Osteocyte (in vitro differentiated cells): ENCODE measurements around the gene PRKD1. TPM values are rescaled to one million over a fixed set of nuclear protein-coding genes. Genes with fewer than 3 reads are reported as not detected.

Experiments used
- DNase-seq: peaks from one replicate; pipeline ENCODE4 v3.0.0; 2021; ENCODE audit warnings: mixed read lengths; ENCODE audit not compliant: unreplicated experiment; ENCODE audit errors: extremely low spot score
- H3K27ac Mint-ChIP-seq: one replicate; pipeline ENCODE4 v1.8.0; 2021; ENCODE audit warnings: mild to moderate bottlenecking, mixed read lengths; ENCODE audit not compliant: unreplicated experiment
- H3K27me3 Mint-ChIP-seq: one replicate; pipeline ENCODE4 v1.8.0; 2021; ENCODE audit warnings: mixed read lengths; ENCODE audit not compliant: unreplicated experiment
- H3K36me3 Mint-ChIP-seq: one replicate; pipeline ENCODE4 v1.8.0; 2021; ENCODE audit warnings: mixed read lengths; ENCODE audit not compliant: unreplicated experiment
- H3K4me1 Mint-ChIP-seq: one replicate; pipeline ENCODE4 v1.8.0; 2021; ENCODE audit warnings: mixed read lengths; ENCODE audit not compliant: unreplicated experiment
- H3K4me3 Mint-ChIP-seq: one replicate; pipeline ENCODE4 v1.8.0; 2021; ENCODE audit warnings: mild to moderate bottlenecking, moderate library complexity, mixed read lengths; ENCODE audit not compliant: unreplicated experiment
- H3K9me3 Mint-ChIP-seq: one replicate; pipeline ENCODE4 v1.8.0; 2021; ENCODE audit warnings: mixed read lengths; ENCODE audit not compliant: unreplicated experiment
- total RNA-seq: library from RNA; stranded (reverse); gene quantifications from 2 replicates; pipeline ENCODE4 v1.2.1, GENCODE V29; 2021
- TF ChIP-seq, protein P1 (sequence below): fragments of 200-600 bp; sonication (generic); IDR thresholded peaks from 2 replicates; pipeline ENCODE4 v1.5.0; 2021; ENCODE audit warnings: antibody characterized with exemption, mild to moderate bottlenecking, moderate library complexity

Gene PRKD1
- total RNA-seq, 1 donor from 2014 or later, result 6.6 TPM

DNA sequence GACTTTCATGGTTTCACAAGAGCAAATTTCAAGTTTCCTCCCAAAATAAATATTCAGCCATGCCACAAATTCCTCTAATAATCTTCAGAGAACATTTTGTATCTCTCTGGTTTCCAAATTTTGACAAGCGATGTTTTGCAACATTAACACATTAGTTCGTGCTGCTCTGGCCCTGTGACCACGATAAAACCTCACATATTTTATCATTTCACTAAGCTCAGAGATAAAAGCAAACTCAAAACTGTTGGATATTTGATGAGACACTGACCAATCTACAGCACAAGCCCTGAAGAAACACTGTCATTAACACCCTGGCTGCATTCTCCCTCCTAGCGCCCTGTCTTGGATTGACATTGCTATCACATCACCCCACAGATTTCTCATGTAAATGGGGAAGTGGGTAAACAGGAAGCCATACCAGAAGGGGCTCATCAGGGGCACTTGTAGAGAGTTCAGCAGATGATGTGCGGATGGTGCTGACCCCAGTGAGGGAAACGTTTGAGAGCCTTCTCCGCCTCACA lies 264.3 kb downstream of the PRKD1 start:
- Mint-ChIP-seq H3K27ac (no peak overlapping the region), H3K9me3 (no peaks in the 10 kb centered on the region), H3K4me1 (peaks cover 5% of the 10 kb centered on the region), H3K4me3 (no peak overlapping the region), H3K27me3 (no peaks in the 10 kb centered on the region), H3K36me3 (peaks cover 3% of the 10 kb centered on the region)
- no peak for DNase-seq
- TF ChIP-seq, protein P1, sequence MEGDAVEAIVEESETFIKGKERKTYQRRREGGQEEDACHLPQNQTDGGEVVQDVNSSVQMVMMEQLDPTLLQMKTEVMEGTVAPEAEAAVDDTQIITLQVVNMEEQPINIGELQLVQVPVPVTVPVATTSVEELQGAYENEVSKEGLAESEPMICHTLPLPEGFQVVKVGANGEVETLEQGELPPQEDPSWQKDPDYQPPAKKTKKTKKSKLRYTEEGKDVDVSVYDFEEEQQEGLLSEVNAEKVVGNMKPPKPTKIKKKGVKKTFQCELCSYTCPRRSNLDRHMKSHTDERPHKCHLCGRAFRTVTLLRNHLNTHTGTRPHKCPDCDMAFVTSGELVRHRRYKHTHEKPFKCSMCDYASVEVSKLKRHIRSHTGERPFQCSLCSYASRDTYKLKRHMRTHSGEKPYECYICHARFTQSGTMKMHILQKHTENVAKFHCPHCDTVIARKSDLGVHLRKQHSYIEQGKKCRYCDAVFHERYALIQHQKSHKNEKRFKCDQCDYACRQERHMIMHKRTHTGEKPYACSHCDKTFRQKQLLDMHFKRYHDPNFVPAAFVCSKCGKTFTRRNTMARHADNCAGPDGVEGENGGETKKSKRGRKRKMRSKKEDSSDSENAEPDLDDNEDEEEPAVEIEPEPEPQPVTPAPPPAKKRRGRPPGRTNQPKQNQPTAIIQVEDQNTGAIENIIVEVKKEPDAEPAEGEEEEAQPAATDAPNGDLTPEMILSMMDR, result no peak

DNA sequence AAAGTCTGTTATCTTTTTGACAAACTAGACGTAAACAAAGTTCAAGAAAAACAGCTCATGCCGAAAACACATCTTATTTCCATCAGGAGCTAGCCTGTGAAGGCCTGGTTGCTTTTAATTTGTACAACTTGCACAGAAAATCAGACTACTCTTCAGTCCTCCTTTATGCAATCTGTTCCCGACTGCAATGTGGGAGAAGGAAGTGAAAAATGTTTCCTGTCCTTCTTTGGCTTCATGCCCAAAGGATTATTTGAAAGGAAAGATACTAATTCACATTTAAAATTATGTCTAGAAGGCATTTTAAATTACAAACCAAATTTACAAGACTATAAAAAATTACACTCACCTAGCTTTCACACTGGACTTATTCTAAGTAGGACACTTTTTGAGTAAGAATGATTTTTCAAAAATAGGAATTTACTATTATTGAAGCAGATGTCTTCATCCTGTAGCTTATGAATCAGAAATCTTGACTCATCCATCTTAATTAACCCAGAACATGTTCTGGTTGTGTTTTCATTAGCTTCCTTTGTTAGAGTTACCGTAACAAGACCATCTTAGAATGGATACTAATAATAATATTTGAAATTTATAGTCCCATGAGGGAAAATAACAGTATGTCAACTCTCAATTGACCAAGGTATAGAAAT lies 272.6 kb downstream of the PRKD1 start:
- peaks cover 12% of the 10 kb centered on the region for H3K4me1 Mint-ChIP-seq

DNA sequence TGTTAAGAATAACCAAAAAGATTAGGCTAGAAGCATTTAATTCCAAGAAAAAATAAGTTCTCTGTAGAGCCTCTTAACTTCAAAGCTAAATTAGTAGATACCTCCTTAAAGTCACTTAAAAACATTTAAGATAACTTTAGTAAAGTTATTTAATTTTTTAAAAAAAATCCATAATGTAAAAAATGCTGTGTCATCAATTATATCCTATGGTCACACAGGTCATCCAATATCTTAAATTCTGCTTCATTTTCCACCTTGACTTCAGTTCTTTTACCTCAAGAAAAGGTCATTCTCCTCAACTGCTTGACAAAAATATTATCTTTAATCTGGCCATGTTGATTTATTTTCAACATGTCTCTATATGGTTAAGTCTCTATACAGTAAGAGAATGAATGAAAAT lies 274.3 kb downstream of the PRKD1 start:
- peaks cover 10% of the 10 kb centered on the region for H3K36me3 Mint-ChIP-seq
- TF ChIP-seq, protein P1, result no peak
- H3K4me3 Mint-ChIP-seq, result no peak overlapping the region
- H3K9me3 Mint-ChIP-seq, result peaks cover 22% of the 10 kb centered on the region
- DNase-seq, result no peak
- no peaks in the 10 kb centered on the region for H3K27me3 Mint-ChIP-seq
- peaks cover 12% of the 10 kb centered on the region for H3K4me1 Mint-ChIP-seq
- H3K27ac Mint-ChIP-seq, result no peak overlapping the region

More for the DNA sequence above, 272.6 kb downstream of the PRKD1 start:
- Mint-ChIP-seq H3K9me3 (peaks cover 11% of the 10 kb centered on the region), H3K27ac (no peak overlapping the region), H3K36me3 (peaks cover 1% of the 10 kb centered on the region), H3K27me3 (no peaks in the 10 kb centered on the region), H3K4me3 (no peak overlapping the region)
- DNase-seq, result no peak
- TF ChIP-seq, protein P1, result no peak

DNA sequence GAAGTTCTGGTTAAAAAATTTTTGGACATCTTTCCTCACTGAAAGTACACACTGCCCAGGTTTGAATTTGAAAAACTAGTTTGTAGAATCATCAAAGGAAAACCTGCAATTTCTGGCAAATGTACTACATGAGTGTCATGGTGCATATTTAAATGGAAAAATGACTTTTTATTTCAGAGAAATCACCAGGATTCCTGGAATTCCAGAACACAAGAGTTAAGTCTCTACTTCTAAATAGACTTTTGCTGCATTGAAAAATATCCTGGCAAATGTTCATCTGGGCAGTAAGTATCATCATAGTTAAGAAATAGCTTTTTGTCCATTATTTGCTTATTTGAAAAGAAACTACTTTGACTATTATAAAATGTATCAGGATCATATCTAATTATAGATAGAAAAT lies 275.1 kb downstream of the PRKD1 start:
- H3K36me3 Mint-ChIP-seq, result peaks cover 14% of the 10 kb centered on the region
- no peak overlapping the region for H3K27ac Mint-ChIP-seq
- H3K4me1 Mint-ChIP-seq, result peaks cover 12% of the 10 kb centered on the region
- no peak overlapping the region for H3K4me3 Mint-ChIP-seq
- no peak for DNase-seq
- H3K9me3 Mint-ChIP-seq, result peaks cover 29% of the 10 kb centered on the region
- no peaks in the 10 kb centered on the region for H3K27me3 Mint-ChIP-seq
- TF ChIP-seq, protein P1, result no peak

DNA sequence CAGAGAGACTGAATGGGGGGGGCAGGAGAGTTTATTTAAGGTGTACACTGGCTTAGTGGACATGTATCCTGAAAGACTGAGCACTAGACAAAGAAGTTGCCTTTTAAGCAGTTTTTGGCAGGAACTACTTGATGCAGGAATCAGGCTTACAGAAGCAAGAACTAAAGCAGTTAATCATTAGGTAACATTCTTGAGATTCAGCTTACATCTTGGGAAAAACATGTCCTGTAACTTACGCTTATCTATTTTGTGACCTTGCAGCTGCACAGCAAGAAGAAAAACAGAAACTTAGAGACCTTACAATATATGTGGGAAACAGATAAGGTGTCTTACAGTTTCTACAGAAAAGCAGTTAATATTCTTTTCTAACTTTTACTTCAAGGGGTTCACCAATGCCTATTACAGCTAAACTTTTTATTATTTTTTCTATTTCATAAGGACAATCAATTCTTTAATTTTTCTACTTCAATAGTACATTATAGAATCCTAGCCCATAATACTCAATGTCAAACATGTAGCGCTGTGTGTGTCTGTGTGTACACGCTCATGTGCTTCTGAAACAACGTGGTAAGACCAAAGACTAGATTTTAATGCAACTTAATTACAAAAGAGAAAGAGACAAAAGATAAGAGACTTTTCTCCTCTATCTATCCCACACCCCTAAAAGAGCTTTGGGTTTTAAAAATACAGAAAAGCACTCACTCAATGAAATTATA lies 276.9 kb downstream of the PRKD1 start:
- no peak for DNase-seq
- H3K27me3 Mint-ChIP-seq, result no peaks in the 10 kb centered on the region
- no peak overlapping the region for H3K4me3 Mint-ChIP-seq
- TF ChIP-seq, protein P1, result no peak
- peaks cover 17% of the 10 kb centered on the region for H3K36me3 Mint-ChIP-seq
- H3K4me1 Mint-ChIP-seq, result peaks cover 12% of the 10 kb centered on the region
- peaks cover 48% of the 10 kb centered on the region for H3K9me3 Mint-ChIP-seq
- H3K27ac Mint-ChIP-seq, result no peak overlapping the region
